ENCODE data around the gene GRK2.

DNA sequence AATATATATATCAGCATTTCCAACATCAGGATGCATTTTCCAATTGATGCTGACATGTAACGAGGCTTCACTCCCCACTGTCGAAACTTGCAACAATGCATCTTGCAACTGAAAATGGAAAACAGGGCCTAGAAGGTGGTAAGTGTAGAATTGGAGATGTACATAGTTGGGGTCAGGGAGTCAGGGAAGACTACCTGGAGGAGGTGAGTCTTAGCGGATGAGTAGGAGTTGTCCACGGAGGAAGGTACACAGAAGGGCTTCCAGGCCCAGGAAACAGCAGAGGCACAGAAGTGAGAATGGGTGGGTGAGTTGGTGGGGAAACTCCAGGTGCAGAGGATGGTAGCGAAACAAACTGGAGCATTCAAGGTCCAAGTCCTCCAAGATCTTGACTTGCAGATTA lies 2.0 kb upstream of the GRK2 start:
- TF ChIP-seq, protein P1, sequence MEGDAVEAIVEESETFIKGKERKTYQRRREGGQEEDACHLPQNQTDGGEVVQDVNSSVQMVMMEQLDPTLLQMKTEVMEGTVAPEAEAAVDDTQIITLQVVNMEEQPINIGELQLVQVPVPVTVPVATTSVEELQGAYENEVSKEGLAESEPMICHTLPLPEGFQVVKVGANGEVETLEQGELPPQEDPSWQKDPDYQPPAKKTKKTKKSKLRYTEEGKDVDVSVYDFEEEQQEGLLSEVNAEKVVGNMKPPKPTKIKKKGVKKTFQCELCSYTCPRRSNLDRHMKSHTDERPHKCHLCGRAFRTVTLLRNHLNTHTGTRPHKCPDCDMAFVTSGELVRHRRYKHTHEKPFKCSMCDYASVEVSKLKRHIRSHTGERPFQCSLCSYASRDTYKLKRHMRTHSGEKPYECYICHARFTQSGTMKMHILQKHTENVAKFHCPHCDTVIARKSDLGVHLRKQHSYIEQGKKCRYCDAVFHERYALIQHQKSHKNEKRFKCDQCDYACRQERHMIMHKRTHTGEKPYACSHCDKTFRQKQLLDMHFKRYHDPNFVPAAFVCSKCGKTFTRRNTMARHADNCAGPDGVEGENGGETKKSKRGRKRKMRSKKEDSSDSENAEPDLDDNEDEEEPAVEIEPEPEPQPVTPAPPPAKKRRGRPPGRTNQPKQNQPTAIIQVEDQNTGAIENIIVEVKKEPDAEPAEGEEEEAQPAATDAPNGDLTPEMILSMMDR (IDR thresholded peaks at IDR 0.05), result no peak
- no peak for TF ChIP-seq POLR2A (IDR thresholded peaks at IDR 0.05)

All from heart left ventricle (tissue), 13 donors.